GM11168 (cell line): ENCODE results near the gene RPL11.
"Not testable (repeated sequence)": the region's sequence is repeated elsewhere in the genome, so short reads cannot be mapped to it uniquely, and the experiment has no call there.

Source experiments
- in situ Hi-C: fragments of 300-500 bp; cut with MboI; formaldehyde crosslinking; loops from one replicate; pipeline ENCODE4 v1.12.0; 2022; ENCODE audit warnings: low sequenced_read_pairs; ENCODE audit not compliant: unreplicated experiment

RPL11 gene

DNA sequence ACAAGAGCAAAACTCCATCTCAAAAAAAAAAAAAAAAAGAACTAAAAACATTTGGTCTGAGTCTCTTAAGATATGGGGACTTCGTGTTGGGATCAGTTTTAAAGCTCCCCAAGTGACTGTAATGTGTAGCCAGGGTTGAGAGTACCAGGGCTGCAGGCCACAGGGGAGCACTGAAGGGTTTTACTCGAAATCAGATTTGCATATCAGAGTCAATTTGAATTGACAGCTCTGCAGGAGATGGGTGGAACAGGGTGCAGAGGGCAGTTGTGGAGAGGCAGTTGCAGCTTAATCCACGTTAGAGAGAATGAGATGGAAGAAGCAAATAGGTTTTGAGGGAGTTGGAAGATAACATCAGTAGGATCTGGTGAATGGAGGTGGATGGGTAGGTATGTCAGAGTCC, 31.0 kb downstream of the RPL11 start:
- in situ Hi-C loops = no loop called here

DNA sequence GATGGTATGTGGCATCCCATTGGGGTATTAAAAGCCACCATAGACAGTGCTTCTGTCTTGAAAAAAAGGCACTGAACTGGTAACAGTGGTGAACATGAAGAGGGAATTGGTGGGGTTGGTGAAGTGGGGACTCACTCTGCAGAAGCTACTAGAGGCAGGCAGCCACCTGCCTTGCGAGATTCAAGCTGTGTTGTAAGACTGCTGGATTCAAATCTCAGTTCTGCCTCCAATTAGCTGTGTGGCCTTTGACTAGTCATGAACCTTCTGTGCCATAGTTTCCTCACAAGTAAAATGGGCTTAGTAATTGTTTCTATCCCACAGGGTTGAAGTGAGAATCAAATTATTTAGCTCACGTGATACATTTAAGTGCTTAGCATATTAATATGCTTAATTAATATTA, 35.1 kb downstream of the RPL11 start:
- in situ Hi-C loops = no loop called here

DNA sequence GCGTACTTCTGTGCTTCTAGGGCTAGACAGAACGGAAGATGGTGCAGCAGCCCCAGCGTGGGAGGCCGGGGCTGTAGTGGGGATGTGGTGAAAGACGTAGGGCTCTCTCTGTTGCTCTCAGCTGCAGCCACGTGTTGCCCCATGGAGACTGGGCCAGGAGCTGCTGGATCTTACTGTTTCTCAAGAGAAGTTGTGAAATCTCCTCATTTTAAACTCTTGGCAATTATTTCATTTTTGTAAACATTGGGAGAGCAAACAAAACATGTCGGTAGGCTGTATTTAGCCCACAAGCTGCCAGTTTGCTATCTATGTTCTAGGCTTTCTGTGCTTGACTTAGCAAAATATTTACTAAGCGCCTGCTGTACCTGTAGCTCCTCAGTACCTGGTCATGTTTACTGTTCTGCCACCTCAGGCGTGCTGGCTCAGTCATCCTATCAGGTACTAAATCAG, 35.8 kb downstream of the RPL11 start:
- in situ Hi-C loops = no loop called here

DNA sequence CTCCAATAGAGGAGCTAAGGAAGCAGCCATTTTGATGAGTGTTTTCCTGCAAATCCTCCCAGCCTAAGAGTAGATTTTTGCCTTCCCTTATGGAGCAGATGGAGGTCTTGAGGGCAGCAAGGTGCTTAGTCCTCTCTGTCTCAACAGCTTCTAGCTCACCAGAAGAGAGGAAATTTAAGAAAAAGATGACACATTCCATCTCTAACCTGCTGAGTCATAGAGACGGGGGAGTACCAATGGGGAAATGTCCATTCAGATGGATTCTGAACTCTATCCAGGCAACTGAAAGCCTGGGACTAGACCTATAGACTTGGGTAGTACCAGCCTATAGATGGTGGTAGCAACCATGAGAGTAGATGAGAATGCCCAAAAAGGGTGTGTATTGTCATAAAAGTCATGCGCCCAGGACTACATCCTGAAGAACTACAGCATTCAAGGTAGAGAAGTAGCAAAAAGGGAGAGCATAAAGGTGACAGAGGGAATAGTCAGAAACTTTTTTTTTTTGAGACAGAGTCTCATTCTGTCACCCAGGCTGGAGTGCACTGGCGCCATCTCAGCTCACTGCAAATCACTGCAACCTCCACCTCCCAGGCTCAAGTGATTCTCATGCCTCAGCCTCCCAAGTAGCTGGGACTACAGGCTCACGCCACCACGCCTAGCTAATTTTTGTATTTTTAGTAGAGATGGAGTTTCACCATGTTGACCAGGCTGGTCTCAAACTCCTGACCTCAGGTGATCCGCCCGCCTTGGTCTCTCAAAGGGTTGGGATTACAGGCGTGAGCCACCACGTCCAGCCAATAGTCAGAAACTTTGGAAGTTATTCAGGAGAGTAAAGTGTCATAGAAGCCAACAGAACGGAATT, 41.0 kb downstream of the RPL11 start:
- in situ Hi-C loops = no loop called here

DNA sequence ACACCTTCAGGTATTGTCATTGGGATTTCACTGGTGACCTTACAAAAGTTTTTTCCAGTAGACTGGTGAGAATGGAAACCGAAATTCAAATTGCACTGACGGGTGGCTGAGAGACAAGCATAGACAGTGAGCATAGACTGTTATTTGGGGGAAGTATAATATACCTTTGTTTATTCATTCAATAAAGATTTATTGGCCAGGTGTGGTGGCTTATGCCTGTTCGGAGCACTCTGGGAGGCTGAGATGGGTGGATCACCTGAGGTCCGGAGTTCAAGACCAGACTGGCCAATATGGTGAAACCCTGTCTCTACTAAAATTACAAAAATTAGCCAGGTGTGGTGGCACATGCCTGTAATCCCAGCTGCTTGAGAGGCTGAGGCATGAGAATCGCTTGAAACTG, 41.7 kb downstream of the RPL11 start:
- in situ Hi-C loops = not testable (repeated sequence)

DNA sequence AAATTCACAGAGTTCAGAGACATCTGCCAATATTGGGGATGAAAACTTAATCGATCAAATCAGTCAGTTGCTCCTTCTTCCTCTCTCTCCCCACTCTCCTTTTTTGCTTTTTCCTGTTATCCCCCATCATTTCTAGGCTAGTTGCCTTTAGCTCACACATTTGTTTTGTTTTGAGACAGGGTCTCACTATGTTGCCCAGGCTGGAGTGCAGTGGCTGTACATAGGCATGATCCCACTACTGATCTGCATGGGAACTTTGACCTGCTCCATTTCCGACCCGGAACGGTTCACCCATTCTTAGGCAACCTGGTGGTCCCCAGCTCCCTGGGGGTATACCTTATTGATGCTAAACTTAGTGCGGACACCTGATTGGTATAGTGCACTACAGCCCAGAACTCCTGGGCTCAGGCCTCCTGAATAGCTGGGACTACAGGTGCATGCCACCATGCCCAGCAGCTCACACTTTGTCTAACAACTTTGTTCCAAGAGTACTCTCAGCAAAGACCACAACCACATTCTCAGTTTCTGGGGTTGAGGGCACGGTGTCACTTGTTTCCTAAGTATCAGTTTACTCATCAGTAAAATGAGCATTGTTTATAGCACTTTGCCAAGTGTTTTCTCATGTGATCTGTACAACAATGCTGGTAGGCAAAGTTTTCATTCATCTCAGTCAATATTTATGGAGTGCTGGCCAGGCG, 45.0 kb downstream of the RPL11 start:
- in situ Hi-C loops = no loop called here

DNA sequence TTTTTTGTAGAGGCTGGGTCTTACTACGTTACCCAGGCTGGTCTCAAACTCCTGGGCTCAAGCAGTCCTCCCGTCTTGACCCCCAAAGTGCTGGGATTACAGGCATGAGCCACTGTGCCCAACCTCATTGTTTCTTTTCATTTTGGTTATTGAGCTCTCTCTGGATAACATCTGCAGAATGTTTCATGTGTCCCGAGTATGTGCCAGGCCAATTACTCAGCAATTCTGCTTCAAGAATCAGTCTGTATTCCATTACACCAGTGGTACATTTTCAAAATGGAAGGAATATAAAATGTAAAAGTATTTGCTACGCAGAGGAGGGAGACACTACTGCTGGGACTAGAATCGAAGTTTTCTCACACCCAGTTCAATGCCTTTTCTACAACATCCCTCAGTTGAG, 50.0 kb downstream of the RPL11 start:
- in situ Hi-C loops = no loop called here

DNA sequence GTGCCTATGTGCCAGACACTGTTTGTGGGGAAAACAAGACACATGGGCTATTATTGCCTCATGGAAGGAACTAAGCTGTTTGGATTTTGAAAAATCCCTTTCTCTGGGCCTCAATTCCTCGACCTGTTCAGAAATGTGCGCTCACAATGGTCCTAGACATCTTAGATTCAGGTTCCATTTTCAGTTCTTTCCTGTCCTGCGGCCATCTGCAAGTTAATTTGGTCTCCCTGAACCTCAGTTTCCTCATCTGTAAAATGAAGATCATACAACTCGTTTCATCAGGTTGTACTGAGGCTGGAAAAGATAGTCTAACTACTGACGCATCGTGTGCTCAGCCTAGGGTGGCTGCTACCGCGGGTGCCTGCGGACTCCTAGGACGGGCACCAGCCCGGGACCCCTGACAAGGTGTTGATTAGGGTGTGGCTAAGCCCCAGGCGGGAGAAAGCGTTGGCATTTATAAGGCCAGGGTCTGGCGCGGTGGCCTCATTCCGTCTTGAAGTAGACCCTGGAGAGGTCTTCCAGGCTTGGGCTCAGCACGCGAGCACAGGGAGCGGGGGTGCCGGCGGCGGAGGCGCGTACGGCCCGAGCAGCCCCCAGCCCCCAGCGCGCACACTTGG, 51.2 kb downstream of the RPL11 start:
- in situ Hi-C loops = no loop called here

DNA sequence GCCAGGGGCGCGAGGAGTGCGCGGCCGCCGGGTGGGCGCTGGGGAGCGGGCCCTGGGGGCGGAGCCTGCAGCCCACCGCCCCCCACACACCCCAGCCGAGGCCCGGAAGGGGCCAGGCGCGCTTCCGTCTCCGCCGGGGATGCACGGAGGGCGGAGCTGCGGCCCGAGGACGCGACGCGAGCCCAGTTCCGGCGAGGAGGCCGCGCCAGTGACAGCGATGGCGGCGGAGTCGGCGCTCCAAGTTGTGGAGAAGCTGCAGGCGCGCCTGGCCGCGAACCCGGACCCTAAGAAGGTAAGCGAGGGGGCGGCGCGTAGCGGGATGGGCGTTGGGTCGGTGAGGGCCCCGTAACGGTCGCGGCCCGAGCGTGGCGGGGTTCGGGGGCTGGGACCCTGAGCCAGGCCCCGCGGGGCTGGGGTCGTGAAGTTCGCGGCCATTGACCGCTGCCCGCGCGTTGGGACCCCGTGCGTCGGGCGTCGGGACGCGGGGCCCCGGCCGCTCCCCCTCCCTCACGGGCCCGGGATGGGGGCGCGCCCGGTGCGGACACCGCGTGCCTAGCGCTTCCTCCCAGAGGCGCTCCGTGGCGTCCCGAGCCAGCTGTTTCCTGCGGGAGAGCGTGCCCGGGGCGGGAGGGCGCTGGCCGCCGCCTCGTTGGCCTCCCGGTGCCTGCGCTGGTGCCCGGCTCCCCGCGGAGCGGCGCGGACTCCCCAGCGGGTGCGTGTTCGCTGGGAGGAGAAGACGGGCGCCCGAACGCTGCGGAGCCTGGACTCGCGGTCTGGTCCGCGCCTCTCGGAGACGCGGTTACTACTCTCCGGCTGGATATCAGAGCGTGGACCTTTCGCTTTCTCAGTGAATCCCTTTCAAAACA, 51.9 kb downstream of the RPL11 start, which contains the start of gene ELOA:
Gene ELOA (plus strand): TSS at position 185 of the 866 bp plus-strand sequence. CDS start 33 bp downstream, at position 218.
- in situ Hi-C loops = no loop called here

DNA sequence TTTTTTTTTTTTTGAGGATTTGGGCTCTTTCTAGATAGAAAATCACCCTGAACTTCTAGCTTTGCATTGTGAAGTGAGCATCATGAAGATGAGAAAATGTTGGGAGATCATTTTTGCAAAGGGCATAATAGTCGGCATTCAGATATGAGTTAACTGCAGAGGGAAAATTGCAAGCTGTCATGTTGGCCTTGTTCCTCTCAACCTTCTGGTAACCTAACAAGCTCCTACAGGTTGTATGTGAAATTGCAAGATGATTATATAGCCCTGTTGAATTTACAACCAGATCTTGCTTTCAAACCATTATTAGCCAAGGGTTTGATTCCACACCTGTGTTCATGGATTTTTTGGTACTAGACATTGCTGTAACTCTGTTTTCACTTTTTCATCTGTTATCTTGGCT, 53.9 kb downstream of the RPL11 start:
- in situ Hi-C loops = no loop called here
